GM12878 (cell line): ENCODE measurements around the gene DCTPP1. TPM values are rescaled to one million over a fixed set of nuclear protein-coding genes. Genes with fewer than 3 reads are reported as not detected.

ENCODE experiments used
- ATAC-seq: fragments of 200-7000 bp; cut with Tn5 transposase; 3 replicates; pipeline ENCODE4 v1.9.1; 2020; ENCODE audit warnings: mild to moderate bottlenecking, moderate library complexity
- BruUV-seq: library from RNA; stranded (reverse); fragments of 400-500 nt; replicated peaks from 2 replicates; lab custom pipeline; 2021; lab: Mats Ljungman, UMichigan
- CTCF ChIA-PET: fragments of 300-600 bp; sonication (Branson Sonifier 250); formaldehyde crosslinking; extraction: SDS; loops from one replicate; lab custom pipeline; 2021; ENCODE audit warnings: inconsistent platforms; lab: Yijun Ruan, JAX
- POLR2A ChIA-PET: fragments of 350-600 bp; formaldehyde crosslinking; extraction: SDS; loops from one replicate; lab custom pipeline; 2021; ENCODE audit warnings: inconsistent platforms; lab: Charles Lee
- RAD21 ChIA-PET: fragments of 300-600 bp; sonication (Branson Sonifier 250); formaldehyde crosslinking; loops from one replicate; lab custom pipeline; 2023; ENCODE audit warnings: antibody characterized with exemption; ENCODE audit not compliant: unreplicated experiment; lab: Charles Lee
- SMC1A ChIA-PET: fragments of 300-600 bp; sonication (Branson Sonifier 250); formaldehyde crosslinking; loops from one replicate; lab custom pipeline; 2023; ENCODE audit not compliant: unreplicated experiment, uncharacterized antibody; lab: Charles Lee
- DNase-seq: peaks from one replicate; pipeline ENCODE4 v3.0.0-alpha.2; 2011; ENCODE audit warnings: low read depth, low spot score
- FAIRE-seq: peaks from 3 replicates; lab custom pipeline; 2011; peaks lifted over from hg19 to GRCh38; lab: Jason Lieb, UNC
- H2AFZ ChIP-seq: 2 replicates; pipeline ENCODE4 v1.6.0; 2011; ENCODE audit warnings: low read depth, low read length, control low read depth; ENCODE audit not compliant: control insufficient read depth
- H3K27ac ChIP-seq: 2 replicates; pipeline ENCODE4 v1.5.1; 2011; ENCODE audit warnings: control low read depth; ENCODE audit not compliant: control insufficient read depth, insufficient read depth
- H3K27me3 ChIP-seq, 2 experiments: replicated peaks in 1 of 2; 2 replicates each; pipeline versions ENCODE4 v1.6.0 to v1.6.1; 2011; ENCODE audit warnings: low read length in 1 of 2; ENCODE audit not compliant: control insufficient read depth in 2 of 2, insufficient read depth in 2 of 2
- H3K36me3 ChIP-seq, 2 experiments: 2 replicates each; pipeline ENCODE4 v1.5.1; 2011; ENCODE audit warnings: low read length in 1 of 2; ENCODE audit not compliant: control insufficient read depth in 2 of 2, insufficient read depth in 2 of 2
- H3K4me1 ChIP-seq: 2 replicates; pipeline ENCODE4 v1.6.1; 2011; ENCODE audit warnings: mild to moderate bottlenecking, low read length, moderate library complexity, mixed read lengths; ENCODE audit not compliant: control insufficient read depth, insufficient read depth
- H3K4me2 ChIP-seq: 2 replicates; pipeline ENCODE4 v1.6.0; 2011; ENCODE audit warnings: control low read depth; ENCODE audit not compliant: control insufficient read depth, insufficient read depth
- H3K4me3 ChIP-seq: fragments of 200-600 bp; sonication (generic); 2 replicates; pipeline ENCODE4 v1.5.1; 2016
- H3K79me2 ChIP-seq: 2 replicates; pipeline ENCODE4 v1.6.0; 2011; ENCODE audit warnings: low read length; ENCODE audit not compliant: control insufficient read depth, insufficient read depth
- H3K9ac ChIP-seq: 2 replicates; pipeline ENCODE4 v1.8.0; 2011; ENCODE audit warnings: low read length, control low read depth, mixed read lengths; ENCODE audit not compliant: control insufficient read depth, insufficient read depth
- H3K9me3 ChIP-seq: replicated peaks from 3 replicates; pipeline ENCODE4 v1.5.1; 2011; ENCODE audit warnings: mild to moderate bottlenecking, low read length; ENCODE audit not compliant: control insufficient read depth, insufficient read depth
- H4K20me1 ChIP-seq: 2 replicates; pipeline ENCODE4 v1.6.0; 2011; ENCODE audit not compliant: control insufficient read depth, insufficient read depth
- CBX5 ChIP-seq: sonication (generic); IDR thresholded peaks from 2 replicates; pipeline ENCODE4 v1.6.1; 2016; ENCODE audit warnings: low read depth, moderate library complexity, mild to moderate bottlenecking, inconsistent platforms
- NR2C1 ChIP-seq: fragments of 450-650 bp; IDR thresholded peaks from 2 replicates; pipeline ENCODE4 v1.6.1; 2017; ENCODE audit warnings: antibody characterized with exemption, mild to moderate bottlenecking, moderate library complexity
- ZNF384 ChIP-seq: IDR thresholded peaks from 2 replicates; pipeline ENCODE4 v1.6.1; 2012; ENCODE audit warnings: low read depth, mild to moderate bottlenecking, low read length, improper control_type of control experiment, borderline replicate concordance
- WGBS: methylation state at CpG from one replicate; pipeline ENCODE4 v1.1.6; 2016; ENCODE audit warnings: low lambda C conversion rate; ENCODE audit not compliant: insufficient replicate concordance, insufficient coverage; ENCODE audit errors: missing lambda C conversion rate; 5-methylcytosine and 5-hydroxymethylcytosine counted together
- in situ Hi-C: fragments of 300-500 bp; cut with MboI; formaldehyde crosslinking; loops from 9 replicates; pipeline ENCODE4 v1.14.3; 2018; ENCODE audit warnings: mixed read lengths
- intact Hi-C: fragments of 100-400 bp; cut with micrococcal nuclease; formaldehyde crosslinking; loops from one replicate; pipeline ENCODE4 v1.14.2; 2022; ENCODE audit not compliant: unreplicated experiment
- polyA plus RNA-seq, 11 experiments: library from polyadenylated mRNA; depleted of rRNA in 4 of 11; unstranded in 6 of 11; stranded (reverse) in 5 of 11; fragments of >200 nt; fragmentation: Nextera tagmentation in 4 of 11; fragmentation: Illumina TruSeq in 1 of 11; extraction: Ambion mirVana in 4 of 11; extraction: Trizol in 1 of 11; gene quantifications; 1 replicate in 1 of 11; 2 replicates in 10 of 11; pipeline versions ENCODE4 v1.2.1 to v1.2.3, GENCODE V29; 2011 to 2016; ENCODE audit warnings: inconsistent platforms in 2 of 11, missing spikeins in 2 of 11, low read depth in 1 of 11
- total RNA-seq, 4 experiments: library from RNA; depleted of rRNA in 3 of 4; stranded (reverse); fragments of >200 nt in 3 of 4; fragmentation: Illumina TruSeq in 1 of 4; extraction: Trizol in 1 of 4; gene quantifications; 2 replicates each; pipeline versions ENCODE4 v1.2.1 to v1.2.3, GENCODE V29; 2013 to 2021
- TF ChIP-seq, protein P1 (sequence below): fragments of 450-650 bp; IDR thresholded peaks from 2 replicates; pipeline ENCODE4 v1.6.1; 2014; ENCODE audit warnings: mild to moderate bottlenecking
- TF ChIP-seq, protein P2 (sequence below): fragments of 450-650 bp; IDR thresholded peaks from 2 replicates; pipeline ENCODE4 v1.6.1; 2017; ENCODE audit warnings: mild to moderate bottlenecking, moderate library complexity

The DCTPP1 gene
- total and polyA plus RNA-seq, 10 of the 15 experiments (the other 5 are each of a cell fraction or from before 2014, with no cell fraction given): 72.1 to 266 (median 157) TPM

DNA sequence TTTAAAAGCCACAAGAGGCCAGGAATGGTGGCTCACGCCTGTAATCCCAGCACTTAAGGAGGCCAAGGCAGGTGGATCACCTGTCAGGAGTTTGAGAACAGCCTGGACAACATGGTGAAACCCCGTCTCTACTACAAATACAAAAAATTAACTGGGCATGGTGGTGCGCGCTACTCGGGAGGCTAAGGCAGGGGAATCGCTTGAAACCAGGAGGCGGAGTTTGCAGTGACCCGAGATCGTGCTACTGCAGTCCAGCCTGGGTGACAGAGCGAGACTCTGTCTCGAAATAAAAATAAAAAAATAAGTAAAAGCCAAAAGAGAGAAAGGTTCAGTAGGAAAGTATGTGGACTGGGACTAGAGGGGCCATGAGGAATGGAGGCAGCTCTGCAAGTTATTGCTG is 29.6 kb upstream of the DCTPP1 start:
- no peaks in the 10 kb centered on the region for H3K36me3 ChIP-seq
- H3K4me2 ChIP-seq: peak overlapping the region; percentile 46
- no peak for DNase-seq
- FAIRE-seq: peak; percentile 44
- TF ChIP-seq NR2C1 (0 out of 2 replicates have a peak, but pooled peaks have one; percentile 8), ZNF384 (peak; percentile 23; the same call in 1 of the 2 replicates), CBX5 (0 out of 2 replicates have a peak, but pooled peaks have one; percentile 12)
- TF ChIP-seq, protein P1, sequence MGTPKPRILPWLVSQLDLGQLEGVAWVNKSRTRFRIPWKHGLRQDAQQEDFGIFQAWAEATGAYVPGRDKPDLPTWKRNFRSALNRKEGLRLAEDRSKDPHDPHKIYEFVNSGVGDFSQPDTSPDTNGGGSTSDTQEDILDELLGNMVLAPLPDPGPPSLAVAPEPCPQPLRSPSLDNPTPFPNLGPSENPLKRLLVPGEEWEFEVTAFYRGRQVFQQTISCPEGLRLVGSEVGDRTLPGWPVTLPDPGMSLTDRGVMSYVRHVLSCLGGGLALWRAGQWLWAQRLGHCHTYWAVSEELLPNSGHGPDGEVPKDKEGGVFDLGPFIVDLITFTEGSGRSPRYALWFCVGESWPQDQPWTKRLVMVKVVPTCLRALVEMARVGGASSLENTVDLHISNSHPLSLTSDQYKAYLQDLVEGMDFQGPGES: no peak
- TF ChIP-seq, protein P2, sequence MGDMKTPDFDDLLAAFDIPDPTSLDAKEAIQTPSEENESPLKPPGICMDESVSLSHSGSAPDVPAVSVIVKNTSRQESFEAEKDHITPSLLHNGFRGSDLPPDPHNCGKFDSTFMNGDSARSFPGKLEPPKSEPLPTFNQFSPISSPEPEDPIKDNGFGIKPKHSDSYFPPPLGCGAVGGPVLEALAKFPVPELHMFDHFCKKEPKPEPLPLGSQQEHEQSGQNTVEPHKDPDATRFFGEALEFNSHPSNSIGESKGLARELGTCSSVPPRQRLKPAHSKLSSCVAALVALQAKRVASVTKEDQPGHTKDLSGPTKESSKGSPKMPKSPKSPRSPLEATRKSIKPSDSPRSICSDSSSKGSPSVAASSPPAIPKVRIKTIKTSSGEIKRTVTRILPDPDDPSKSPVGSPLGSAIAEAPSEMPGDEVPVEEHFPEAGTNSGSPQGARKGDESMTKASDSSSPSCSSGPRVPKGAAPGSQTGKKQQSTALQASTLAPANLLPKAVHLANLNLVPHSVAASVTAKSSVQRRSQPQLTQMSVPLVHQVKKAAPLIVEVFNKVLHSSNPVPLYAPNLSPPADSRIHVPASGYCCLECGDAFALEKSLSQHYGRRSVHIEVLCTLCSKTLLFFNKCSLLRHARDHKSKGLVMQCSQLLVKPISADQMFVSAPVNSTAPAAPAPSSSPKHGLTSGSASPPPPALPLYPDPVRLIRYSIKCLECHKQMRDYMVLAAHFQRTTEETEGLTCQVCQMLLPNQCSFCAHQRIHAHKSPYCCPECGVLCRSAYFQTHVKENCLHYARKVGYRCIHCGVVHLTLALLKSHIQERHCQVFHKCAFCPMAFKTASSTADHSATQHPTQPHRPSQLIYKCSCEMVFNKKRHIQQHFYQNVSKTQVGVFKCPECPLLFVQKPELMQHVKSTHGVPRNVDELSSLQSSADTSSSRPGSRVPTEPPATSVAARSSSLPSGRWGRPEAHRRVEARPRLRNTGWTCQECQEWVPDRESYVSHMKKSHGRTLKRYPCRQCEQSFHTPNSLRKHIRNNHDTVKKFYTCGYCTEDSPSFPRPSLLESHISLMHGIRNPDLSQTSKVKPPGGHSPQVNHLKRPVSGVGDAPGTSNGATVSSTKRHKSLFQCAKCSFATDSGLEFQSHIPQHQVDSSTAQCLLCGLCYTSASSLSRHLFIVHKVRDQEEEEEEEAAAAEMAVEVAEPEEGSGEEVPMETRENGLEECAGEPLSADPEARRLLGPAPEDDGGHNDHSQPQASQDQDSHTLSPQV: no peak
- H3K79me2 ChIP-seq: no peaks in the 10 kb centered on the region
- H3K27ac ChIP-seq: peak overlapping the region; percentile 89
- POLR2A ChIA-PET: interaction anchor here (0.9 to 10.6 kb wide), 7 partner anchors 9 to 175 kb away, joined by 3 to 367 read pairs (median 31); partner anchors contain the start of genes ITGAL, SEPHS2 and ZNF747
- no peaks in the 10 kb centered on the region for H3K9me3 ChIP-seq
- BruUV-seq: TSS peak; percentile 68
- under 1% methylated on average over 11 of the region's 11 CpGs for WGBS
- ATAC-seq: peak; percentile 62
- peak overlapping the region; percentile 77 for H3K9ac ChIP-seq
- no peaks in the 10 kb centered on the region for H4K20me1 ChIP-seq
- RAD21 ChIA-PET: interaction anchor here (0.7 to 8.5 kb wide), 9 partner anchors 9 to 75 kb away, joined by 3 to 307 read pairs (median 4); partner anchors contain the start of genes DCTPP1, ITGAL and ZNF747
- SMC1A ChIA-PET: interaction anchor here (1.3 to 19.4 kb wide), 7 partner anchors 9 to 76 kb away, joined by 4 to 431 read pairs (median 8); partner anchors contain the start of genes DCTPP1, ITGAL and SEPHS2
- intact Hi-C loops (loop anchor here (2.0 kb wide), 1 partner anchor 29 kb away; the partner anchor contains the start of gene DCTPP1), in situ Hi-C loops (loop anchor here (25.0 kb wide), 1 partner anchor 1428 kb away; no protein-coding TSS in a partner anchor)
- peaks cover 47% of the 10 kb centered on the region for H3K4me1 ChIP-seq
- peak overlapping the region; percentile 9; the same call in 1 of the 2 replicates for H3K4me3 ChIP-seq
- H2AFZ ChIP-seq: no peak overlapping the region; the same call in 1 of the 2 replicates
- CTCF ChIA-PET: interaction anchor here (1.2 to 7.8 kb wide), 5 partner anchors 12 to 139 kb away, joined by 4 to 125 read pairs (median 44); partner anchors contain the start of genes DCTPP1, ITGAL, SEPHS2 and ZNF747
- no peaks in the 10 kb centered on the region for H3K27me3 ChIP-seq
